HG03039 (cell line): Measurements from ENCODE around the gene FAM76A.
A peak's percentile ranks its signal among the peaks of the same experiment; 100 is the strongest.
"Not testable (repeated sequence)": the region's sequence is repeated elsewhere in the genome, so short reads cannot be mapped to it uniquely, and the experiment has no call there.

Experiments
- ATAC-seq: cut with Tn5 transposase; IDR thresholded peaks from one replicate; pipeline ENCODE4 v1.9.1; 2021; ENCODE audit warnings: mild to moderate bottlenecking, moderate library complexity; ENCODE audit not compliant: unreplicated experiment

FAM76A gene

GRCh38 chr1:27725374-27726172 is at the start of gene FAM76A:
FAM76A (plus strand) TSS chr1:27725961; CDS start chr1:27726081, 120 bp downstream.
- ATAC-seq, result peak; percentile 94

GRCh38 chr1:27676410-27676809 is 49.4 kb upstream of the FAM76A start:
- no peak for ATAC-seq

GRCh38 chr1:27678747-27679146 is 47.0 kb upstream of the FAM76A start:
- no peak for ATAC-seq

- ATAC-seq, result not testable (repeated sequence)
These were observed 45.5 kb upstream of the FAM76A start for GRCh38 chr1:27680225-27680791.

- ATAC-seq, result not testable (repeated sequence)
These were observed 44.2 kb upstream of the FAM76A start for GRCh38 chr1:27681580-27681979.

- ATAC-seq, result no peak
These were observed 43.3 kb upstream of the FAM76A start for GRCh38 chr1:27682351-27682944.

- ATAC-seq, result no peak
These were observed 41.6 kb upstream of the FAM76A start for GRCh38 chr1:27684176-27684575.

- ATAC-seq, result no peak
These were observed 39.4 kb upstream of the FAM76A start for GRCh38 chr1:27686223-27686990.

- ATAC-seq, result no peak
These were observed 37.9 kb upstream of the FAM76A start for GRCh38 chr1:27687906-27688305.

- ATAC-seq, result no peak
These were observed 36.2 kb upstream of the FAM76A start for GRCh38 chr1:27689423-27690173.

- ATAC-seq, result no peak
These were observed 35.6 kb upstream of the FAM76A start for GRCh38 chr1:27690183-27690582.

- not testable (repeated sequence) for ATAC-seq
These were observed 28.9 kb upstream of the FAM76A start for GRCh38 chr1:27696835-27697234.

GRCh38 chr1:27704958-27705357 is 20.8 kb upstream of the FAM76A start:
- ATAC-seq, result no peak

- no peak for ATAC-seq
These were observed 20.2 kb upstream of the FAM76A start for GRCh38 chr1:27705545-27705944.

- no peak for ATAC-seq
These were observed 15.2 kb upstream of the FAM76A start for GRCh38 chr1:27710574-27710973.

GRCh38 chr1:27713139-27713725 is 12.5 kb upstream of the FAM76A start:
- no peak for ATAC-seq

- ATAC-seq, result no peak
These were observed 11.8 kb upstream of the FAM76A start for GRCh38 chr1:27713869-27714513.

- ATAC-seq, result no peak
These were observed 9.4 kb upstream of the FAM76A start for GRCh38 chr1:27716262-27716895.
